SU-DHL-6 (cell line): ENCODE results near the gene ZNF821.
"Not testable (repeated sequence)": the region's sequence is repeated elsewhere in the genome, so short reads cannot be mapped to it uniquely, and the experiment has no call there.

Experiments
- H2AFZ ChIP-seq: fragments of 200-600 bp; sonication (generic); 2 replicates; pipeline ENCODE4 v1.6.1; 2014; ENCODE audit warnings: low read depth, mild to moderate bottlenecking, moderate library complexity, mixed read lengths, antibody characterized with exemption, low read length; ENCODE audit not compliant: severe bottlenecking
- H3F3A ChIP-seq: fragments of 200-600 bp; shearing (Covaris generic); 2 replicates; pipeline ENCODE4 v1.6.0; 2016; ENCODE audit warnings: antibody characterized with exemption, mild to moderate bottlenecking; ENCODE audit not compliant: insufficient read depth
- H3K27ac ChIP-seq: fragments of 200-600 bp; sonication (generic); 2 replicates; pipeline ENCODE4 v1.5.1; 2016; ENCODE audit warnings: low read depth, mild to moderate bottlenecking, low read length, moderate library complexity, mixed read lengths
- H3K27me3 ChIP-seq: fragments of 200-600 bp; sonication (generic), shearing (Covaris generic); 2 replicates; pipeline ENCODE4 v1.6.0; 2014; ENCODE audit warnings: mild to moderate bottlenecking, low read length
- H3K36me3 ChIP-seq: fragments of 200-600 bp; sonication (generic); 2 replicates; pipeline ENCODE4 v1.6.1; 2014; ENCODE audit warnings: mild to moderate bottlenecking, low read length, mixed read lengths
- H3K4me2 ChIP-seq: fragments of 300-600, 200-600 bp; shearing (Covaris generic), sonication (generic); 2 replicates; pipeline ENCODE4 v1.6.0; 2014; ENCODE audit warnings: low read length, low read depth, mild to moderate bottlenecking; ENCODE audit not compliant: poor library complexity, severe bottlenecking
- H3K4me3 ChIP-seq: fragments of 200-600 bp; sonication (generic); 2 replicates; pipeline ENCODE4 v1.5.1; 2014; ENCODE audit warnings: antibody characterized with exemption, low read length, mild to moderate bottlenecking, mixed read lengths; ENCODE audit not compliant: insufficient read depth, poor library complexity, severe bottlenecking
- H3K79me2 ChIP-seq: fragments of 200-600 bp; sonication (generic); 2 replicates; pipeline ENCODE4 v1.6.1; 2014; ENCODE audit warnings: mild to moderate bottlenecking, low read length, moderate library complexity; ENCODE audit not compliant: insufficient read depth
- H3K9ac ChIP-seq: fragments of 200-600 bp; sonication (generic); 2 replicates; pipeline ENCODE4 v1.7.0; 2014; ENCODE audit warnings: mild to moderate bottlenecking, low read length
- H3K9me2 ChIP-seq: fragments of 200-600 bp; sonication (generic); replicated peaks from 2 replicates; pipeline ENCODE4 v1.6.1; 2014; ENCODE audit warnings: low read length; ENCODE audit not compliant: insufficient read depth
- H3K9me3 ChIP-seq: fragments of 200-600 bp; sonication (generic); 2 replicates; pipeline ENCODE4 v1.6.1; 2014; ENCODE audit warnings: low read length, mixed read lengths; ENCODE audit not compliant: insufficient read depth
- H4K20me1 ChIP-seq: fragments of 200-600 bp; sonication (generic); 2 replicates; pipeline ENCODE4 v1.6.1; 2014; ENCODE audit warnings: low read depth, mild to moderate bottlenecking, antibody characterized with exemption, low read length, moderate library complexity, mixed read lengths
- EZH2phosphoT487 ChIP-seq: fragments of 200-600 bp; sonication (generic), shearing (Covaris generic); conservative IDR thresholded peaks from 2 replicates; pipeline ENCODE4 v1.6.1; 2018; ENCODE audit warnings: mild to moderate bottlenecking, antibody characterized with exemption, low read length, moderate library complexity, mixed read lengths
- TF ChIP-seq, protein P1 (sequence below): fragments of 200-600 bp; sonication (generic); IDR thresholded peaks from one replicate; pipeline ENCODE4 v1.5.1; 2017; ENCODE audit warnings: antibody characterized with exemption, mild to moderate bottlenecking, low read length, moderate library complexity; ENCODE audit not compliant: insufficient read depth, poor library complexity, severe bottlenecking

The ZNF821 gene

DNA sequence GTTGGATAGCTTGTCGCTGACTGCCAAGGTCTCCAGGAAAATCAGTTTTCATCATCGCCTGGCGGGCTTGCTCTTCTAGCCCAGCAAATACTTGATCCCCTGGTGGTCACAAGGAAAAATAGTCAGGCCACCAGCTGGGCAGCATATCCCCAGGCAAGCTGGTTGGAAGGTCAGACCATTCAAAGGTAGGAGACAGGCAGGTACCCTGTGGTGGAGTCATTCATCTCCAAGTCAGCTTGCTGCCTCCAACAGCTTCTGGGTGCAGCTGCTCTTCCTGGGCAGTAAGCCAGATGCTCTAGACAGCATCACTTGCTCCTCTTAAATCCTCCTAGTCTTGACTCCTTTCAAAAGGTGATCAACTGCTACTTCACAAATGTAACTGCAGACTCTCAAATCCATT is 16.0 kb downstream of the ZNF821 start:
- Histone ChIP-seq H3K9me3 (no peaks in the 10 kb centered on the region), H3K9me2 (no peaks in the 10 kb centered on the region), H2AFZ (no peak overlapping the region), H3K27ac (no peak overlapping the region), H4K20me1 (no peaks in the 10 kb centered on the region), H3K79me2 (no peaks in the 10 kb centered on the region), H3K4me2 (no peak overlapping the region), H3K36me3 (peaks cover 3% of the 10 kb centered on the region; the same call in 1 of the 2 replicates), H3F3A (no peaks in the 10 kb centered on the region), H3K4me3 (no peak overlapping the region), H3K27me3 (no peaks in the 10 kb centered on the region), H3K9ac (no peak overlapping the region)
- TF ChIP-seq, protein P1, sequence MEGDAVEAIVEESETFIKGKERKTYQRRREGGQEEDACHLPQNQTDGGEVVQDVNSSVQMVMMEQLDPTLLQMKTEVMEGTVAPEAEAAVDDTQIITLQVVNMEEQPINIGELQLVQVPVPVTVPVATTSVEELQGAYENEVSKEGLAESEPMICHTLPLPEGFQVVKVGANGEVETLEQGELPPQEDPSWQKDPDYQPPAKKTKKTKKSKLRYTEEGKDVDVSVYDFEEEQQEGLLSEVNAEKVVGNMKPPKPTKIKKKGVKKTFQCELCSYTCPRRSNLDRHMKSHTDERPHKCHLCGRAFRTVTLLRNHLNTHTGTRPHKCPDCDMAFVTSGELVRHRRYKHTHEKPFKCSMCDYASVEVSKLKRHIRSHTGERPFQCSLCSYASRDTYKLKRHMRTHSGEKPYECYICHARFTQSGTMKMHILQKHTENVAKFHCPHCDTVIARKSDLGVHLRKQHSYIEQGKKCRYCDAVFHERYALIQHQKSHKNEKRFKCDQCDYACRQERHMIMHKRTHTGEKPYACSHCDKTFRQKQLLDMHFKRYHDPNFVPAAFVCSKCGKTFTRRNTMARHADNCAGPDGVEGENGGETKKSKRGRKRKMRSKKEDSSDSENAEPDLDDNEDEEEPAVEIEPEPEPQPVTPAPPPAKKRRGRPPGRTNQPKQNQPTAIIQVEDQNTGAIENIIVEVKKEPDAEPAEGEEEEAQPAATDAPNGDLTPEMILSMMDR = no peak
- no peak for TF ChIP-seq EZH2phosphoT487

DNA sequence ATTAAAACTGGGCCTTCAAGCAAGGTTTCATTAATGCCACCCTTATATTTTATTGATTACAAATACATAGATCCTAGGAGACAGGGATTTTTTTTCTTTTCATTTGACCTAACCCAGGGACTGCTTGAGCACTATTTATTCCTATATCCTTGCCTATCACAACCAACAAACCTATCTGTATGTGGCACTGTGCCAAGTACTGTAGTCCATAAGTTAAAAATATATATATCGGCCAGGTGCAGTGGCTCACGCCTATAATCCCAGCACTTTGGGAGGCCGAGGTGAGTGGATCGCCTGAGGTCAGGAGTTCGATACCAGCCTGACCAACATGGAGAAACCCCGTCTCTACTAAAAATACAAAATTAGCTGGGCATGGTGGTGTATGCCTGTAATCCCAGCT is 16.8 kb downstream of the ZNF821 start:
- H3K9me3 ChIP-seq, H3K79me2 ChIP-seq, H3F3A ChIP-seq, H3K4me3 ChIP-seq, H3K9ac ChIP-seq, H2AFZ ChIP-seq, H4K20me1 ChIP-seq, H3K36me3 ChIP-seq, H3K9me2 ChIP-seq, H3K27ac ChIP-seq, H3K27me3 ChIP-seq, H3K4me2 ChIP-seq: not testable (repeated sequence)

DNA sequence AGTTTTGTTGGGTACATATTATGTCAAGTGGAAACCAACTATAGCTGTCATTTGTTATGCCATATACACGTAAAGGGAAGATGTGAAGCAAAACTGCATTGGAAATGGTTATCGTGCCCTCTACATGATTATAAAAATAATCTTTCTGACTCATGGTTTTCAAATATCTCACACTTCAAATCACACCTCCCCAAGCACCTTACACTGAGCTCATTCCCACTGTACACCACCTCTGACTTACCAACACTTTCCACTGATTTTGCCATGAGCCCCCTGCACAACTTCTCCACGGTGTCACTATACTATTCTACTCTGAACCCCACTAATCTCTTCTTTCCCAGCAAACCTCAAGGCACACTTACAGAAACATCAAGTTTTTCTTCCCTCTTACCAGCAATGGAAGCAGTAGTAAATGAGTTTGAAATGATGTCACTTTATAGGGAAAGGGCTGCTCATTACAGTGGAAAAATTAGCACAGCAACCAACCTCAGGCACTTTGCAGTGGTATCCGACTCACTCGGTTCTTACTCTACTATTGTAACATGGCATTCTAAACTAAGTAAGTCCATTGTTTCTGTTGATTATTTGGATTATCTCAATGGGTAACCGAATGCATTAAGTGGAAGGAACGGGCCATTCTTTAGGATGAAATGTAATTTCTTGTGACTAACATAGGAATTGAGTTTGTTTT is 18.7 kb downstream of the ZNF821 start:
- no peaks in the 10 kb centered on the region for H4K20me1 ChIP-seq

DNA sequence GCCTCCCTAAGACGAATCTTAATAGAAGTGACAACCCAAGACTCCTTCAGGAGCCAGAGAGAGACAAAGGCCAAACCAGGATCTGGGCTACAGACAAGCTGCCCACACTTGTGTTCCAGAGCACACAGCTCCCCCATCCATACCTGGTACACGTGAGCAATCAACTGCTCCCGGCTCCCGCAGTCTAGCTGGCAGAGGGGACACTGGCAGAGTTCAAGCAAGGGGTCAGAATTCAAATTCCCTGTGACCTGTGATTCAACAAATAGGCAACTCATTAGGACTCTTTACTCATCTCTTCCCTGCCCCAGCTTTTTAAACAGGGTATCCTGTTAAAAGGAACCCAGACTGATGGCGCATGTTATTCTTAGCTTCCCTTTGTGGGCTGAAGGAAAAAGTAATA is 20.0 kb downstream of the ZNF821 start:
- TF ChIP-seq, protein P1 = no peak
- TF ChIP-seq EZH2phosphoT487 = no peak
- H3K4me2 ChIP-seq = no peak overlapping the region
- peaks cover 3% of the 10 kb centered on the region; the same call in 1 of the 2 replicates for H3K36me3 ChIP-seq
- no peaks in the 10 kb centered on the region for H3K9me3 ChIP-seq
- H3K27me3 ChIP-seq = no peaks in the 10 kb centered on the region
- no peak overlapping the region for H2AFZ ChIP-seq
- 0 out of 2 replicates have a peak, but pooled peaks cover 2% of the 10 kb centered on the region for H3F3A ChIP-seq
- H3K9ac ChIP-seq = no peak overlapping the region
- H3K4me3 ChIP-seq = no peak overlapping the region
- H3K27ac ChIP-seq = no peak overlapping the region
- H4K20me1 ChIP-seq = no peaks in the 10 kb centered on the region
- H3K79me2 ChIP-seq = no peaks in the 10 kb centered on the region
- no peaks in the 10 kb centered on the region for H3K9me2 ChIP-seq

More for the DNA sequence above, 18.7 kb downstream of the ZNF821 start:
- H3K4me3 ChIP-seq = no peak overlapping the region
- H3K4me2 ChIP-seq = no peak overlapping the region
- no peak overlapping the region for H2AFZ ChIP-seq
- H3K27me3 ChIP-seq = no peaks in the 10 kb centered on the region
- no peaks in the 10 kb centered on the region for H3K9me2 ChIP-seq
- H3K9me3 ChIP-seq = no peaks in the 10 kb centered on the region
- H3K36me3 ChIP-seq = peaks cover 3% of the 10 kb centered on the region; the same call in 1 of the 2 replicates
- H3K79me2 ChIP-seq = no peaks in the 10 kb centered on the region
- TF ChIP-seq, protein P1 = no peak
- TF ChIP-seq EZH2phosphoT487 = no peak
- no peak overlapping the region for H3K27ac ChIP-seq
- H3K9ac ChIP-seq = no peak overlapping the region
- no peaks in the 10 kb centered on the region for H3F3A ChIP-seq
